ENCODE results near the gene FNIP1. TPM values are rescaled to one million over a fixed set of nuclear protein-coding genes. Genes with fewer than 3 reads are reported as not detected.
"Not testable (repeated sequence)": the region's sequence is repeated elsewhere in the genome, so short reads cannot be mapped to it uniquely, and the experiment has no call there.

Gene FNIP1
- total RNA-seq, 1 donor from 2014 or later: 14.4 TPM

DNA sequence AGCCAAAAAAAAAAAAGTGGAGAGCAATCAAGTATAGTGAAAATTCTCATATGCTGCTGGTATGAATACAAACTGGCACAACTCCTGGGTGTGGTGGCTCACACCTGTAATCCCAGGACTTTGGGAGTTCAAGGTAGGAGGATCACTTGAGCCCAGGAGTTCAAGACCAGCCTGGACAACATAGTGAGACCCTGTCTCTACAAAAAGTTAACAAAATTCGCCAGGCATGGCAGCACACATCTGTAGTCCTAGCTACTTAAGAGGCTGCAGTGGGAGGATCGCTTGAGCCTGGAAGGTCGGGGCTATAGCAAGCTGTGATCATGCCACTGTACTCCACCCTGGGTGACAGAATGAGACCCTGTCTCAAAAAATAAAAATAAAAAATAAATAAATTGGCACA is 51.7 kb downstream of the FNIP1 start:
- DNase-seq (ENCODE audit: low read depth): no peak
- TF ChIP-seq, protein P1, sequence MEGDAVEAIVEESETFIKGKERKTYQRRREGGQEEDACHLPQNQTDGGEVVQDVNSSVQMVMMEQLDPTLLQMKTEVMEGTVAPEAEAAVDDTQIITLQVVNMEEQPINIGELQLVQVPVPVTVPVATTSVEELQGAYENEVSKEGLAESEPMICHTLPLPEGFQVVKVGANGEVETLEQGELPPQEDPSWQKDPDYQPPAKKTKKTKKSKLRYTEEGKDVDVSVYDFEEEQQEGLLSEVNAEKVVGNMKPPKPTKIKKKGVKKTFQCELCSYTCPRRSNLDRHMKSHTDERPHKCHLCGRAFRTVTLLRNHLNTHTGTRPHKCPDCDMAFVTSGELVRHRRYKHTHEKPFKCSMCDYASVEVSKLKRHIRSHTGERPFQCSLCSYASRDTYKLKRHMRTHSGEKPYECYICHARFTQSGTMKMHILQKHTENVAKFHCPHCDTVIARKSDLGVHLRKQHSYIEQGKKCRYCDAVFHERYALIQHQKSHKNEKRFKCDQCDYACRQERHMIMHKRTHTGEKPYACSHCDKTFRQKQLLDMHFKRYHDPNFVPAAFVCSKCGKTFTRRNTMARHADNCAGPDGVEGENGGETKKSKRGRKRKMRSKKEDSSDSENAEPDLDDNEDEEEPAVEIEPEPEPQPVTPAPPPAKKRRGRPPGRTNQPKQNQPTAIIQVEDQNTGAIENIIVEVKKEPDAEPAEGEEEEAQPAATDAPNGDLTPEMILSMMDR (conservative IDR thresholded peaks at IDR 0.05; ENCODE audit: low read depth, low read length): no peak
- H3K4me3 ChIP-seq (ENCODE audit: low read depth, low read length): no peak overlapping the region

DNA sequence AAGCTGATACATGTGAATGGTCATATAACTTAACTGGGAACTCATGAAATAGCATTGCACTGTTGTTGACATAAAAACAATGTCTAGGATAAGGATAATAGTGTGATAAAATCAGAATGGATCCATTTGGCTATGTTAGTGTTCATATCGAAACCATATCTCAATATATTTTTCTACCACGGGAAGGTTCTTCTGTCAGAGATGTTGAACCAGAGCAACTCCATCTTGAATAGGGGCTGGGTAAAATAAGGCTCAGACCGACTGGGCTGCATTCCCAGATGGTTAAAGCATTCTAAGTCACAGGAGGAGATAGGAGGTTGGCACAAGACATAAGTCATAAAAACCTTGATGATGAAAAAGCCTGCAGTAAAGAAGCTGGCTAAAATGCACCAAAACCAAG is 56.3 kb downstream of the FNIP1 start:
- no peak overlapping the region for H3K4me3 ChIP-seq (ENCODE audit: low read depth, low read length)
- DNase-seq (ENCODE audit: low read depth): no peak
- TF ChIP-seq, protein P1 (conservative IDR thresholded peaks at IDR 0.05; ENCODE audit: low read depth, low read length): no peak

DNA sequence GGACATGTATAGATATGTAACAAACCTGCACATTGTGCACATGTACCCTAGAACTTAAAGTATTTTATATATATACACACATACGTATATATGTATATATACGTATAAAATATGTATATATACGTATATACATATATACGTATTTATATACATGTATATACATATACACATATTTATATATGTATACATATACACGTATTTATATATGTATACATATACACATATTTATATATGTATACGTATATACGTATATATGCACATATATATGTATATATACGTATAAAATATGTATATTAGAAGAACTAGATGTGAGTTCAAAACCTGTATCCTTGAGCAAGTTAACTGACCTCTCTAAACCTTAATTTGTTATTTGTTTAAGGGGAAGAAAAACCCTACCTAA is 61.4 kb downstream of the FNIP1 start:
- DNase-seq (ENCODE audit: low read depth): no peak
- TF ChIP-seq, protein P1 (conservative IDR thresholded peaks at IDR 0.05; ENCODE audit: low read depth, low read length): no peak
- H3K4me3 ChIP-seq (ENCODE audit: low read depth, low read length): no peak overlapping the region

DNA sequence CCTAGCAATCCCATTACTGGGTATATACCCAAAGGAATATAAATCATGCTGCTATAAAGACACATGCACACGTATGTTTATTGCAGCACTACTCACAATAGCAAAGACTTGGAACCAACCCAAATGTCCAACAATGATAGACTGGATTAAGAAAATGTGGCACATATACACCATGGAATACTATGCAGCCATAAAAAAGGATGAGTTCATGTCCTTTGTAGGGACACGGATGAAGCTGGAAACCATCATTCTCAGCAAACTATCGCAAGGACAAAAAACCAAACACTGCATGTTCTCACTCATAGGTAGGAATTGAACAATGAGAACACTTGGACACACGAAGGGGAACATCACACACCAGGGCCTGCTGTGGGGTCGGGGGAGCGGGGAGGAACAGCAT is 61.9 kb downstream of the FNIP1 start:
- not testable (repeated sequence) for H3K4me3 ChIP-seq (ENCODE audit: low read depth, low read length); DNase-seq (ENCODE audit: low read depth)

DNA sequence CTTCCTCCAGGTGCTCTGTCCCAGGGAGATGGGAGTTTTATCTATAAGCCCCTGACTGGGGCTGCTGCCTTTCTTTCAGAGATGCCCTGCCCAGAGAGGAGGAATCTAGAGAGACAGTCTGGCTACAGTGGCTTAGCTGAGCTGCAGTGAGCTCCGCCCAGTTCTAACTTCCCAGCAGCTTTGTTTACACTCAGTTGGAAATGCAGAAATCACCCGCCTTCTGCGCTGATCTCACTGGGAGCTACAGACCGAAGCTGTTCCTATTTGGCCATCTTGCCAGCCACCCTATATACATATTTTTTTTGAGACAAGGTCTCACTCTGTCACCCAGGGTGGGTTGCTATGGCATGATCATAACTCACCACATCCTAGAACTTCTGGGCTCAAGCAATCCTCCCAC is 67.5 kb downstream of the FNIP1 start:
- DNase-seq (ENCODE audit: low read depth): not testable (repeated sequence)

DNA sequence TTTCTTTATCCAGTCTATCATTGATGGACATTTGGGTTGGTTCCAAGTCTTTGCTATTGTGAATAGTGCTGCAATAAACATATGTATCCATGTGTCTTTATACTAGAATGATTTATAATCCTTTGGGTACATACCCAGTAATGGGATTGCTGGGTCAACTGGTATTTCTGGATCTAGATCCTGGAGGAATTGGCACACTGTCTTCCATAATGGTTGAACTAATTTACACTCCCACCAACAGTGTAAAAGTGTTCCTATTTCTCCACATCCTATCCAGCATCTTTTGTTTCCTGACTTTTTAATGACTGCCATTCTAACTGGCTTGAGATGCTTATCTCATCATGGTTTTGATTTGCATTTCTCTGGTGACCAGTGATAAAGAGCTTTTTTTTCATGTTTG is 72.7 kb downstream of the FNIP1 start:
- H3K4me3 ChIP-seq (ENCODE audit: low read depth, low read length); DNase-seq (ENCODE audit: low read depth): not testable (repeated sequence)

More for the DNA sequence above, 67.5 kb downstream of the FNIP1 start:
- H3K4me3 ChIP-seq (ENCODE audit: low read depth, low read length): not testable (repeated sequence)

DNA sequence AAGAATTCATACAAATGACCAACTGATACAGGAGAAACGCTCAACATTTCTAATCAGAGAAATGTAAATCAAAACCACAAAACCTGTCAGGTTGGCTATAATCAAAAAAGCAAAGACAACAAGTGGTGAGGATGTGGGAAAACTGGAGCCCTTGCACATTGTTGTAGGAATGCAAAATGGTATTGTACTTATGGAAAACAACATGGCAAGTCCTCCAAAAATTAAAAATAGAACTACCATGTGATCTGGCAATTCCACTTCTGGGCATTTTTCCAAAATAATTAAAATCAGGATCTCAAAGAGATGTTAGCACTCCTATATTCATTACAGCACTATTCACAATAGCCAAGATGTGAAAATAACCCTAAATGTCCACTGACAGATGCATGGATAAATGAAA is 76.1 kb downstream of the FNIP1 start:
- no peak for DNase-seq (ENCODE audit: low read depth)
- no peak overlapping the region for H3K4me3 ChIP-seq (ENCODE audit: low read depth, low read length)
- TF ChIP-seq, protein P1 (conservative IDR thresholded peaks at IDR 0.05; ENCODE audit: low read depth, low read length): no peak

DNA sequence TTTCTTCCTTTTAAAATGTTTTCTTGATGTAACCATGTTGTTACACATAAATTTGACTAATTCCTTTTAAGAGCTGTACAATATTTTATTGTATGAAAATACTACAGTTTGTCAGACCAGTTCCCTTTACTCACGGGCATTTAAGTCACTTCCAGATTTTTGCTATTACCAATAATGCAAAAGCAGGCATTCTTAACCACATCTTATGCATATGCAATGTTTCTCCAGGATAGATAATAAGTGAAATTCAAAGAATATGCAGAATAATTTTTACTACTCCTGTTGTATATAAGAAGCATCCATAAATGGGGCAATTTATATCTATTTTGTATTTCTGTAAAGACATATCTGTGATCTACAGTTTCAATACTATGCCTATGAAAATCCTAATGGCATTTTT is 77.3 kb downstream of the FNIP1 start:
- no peak for DNase-seq (ENCODE audit: low read depth)
- TF ChIP-seq, protein P1 (conservative IDR thresholded peaks at IDR 0.05; ENCODE audit: low read depth, low read length): no peak
- H3K4me3 ChIP-seq (ENCODE audit: low read depth, low read length): no peak overlapping the region

DNA sequence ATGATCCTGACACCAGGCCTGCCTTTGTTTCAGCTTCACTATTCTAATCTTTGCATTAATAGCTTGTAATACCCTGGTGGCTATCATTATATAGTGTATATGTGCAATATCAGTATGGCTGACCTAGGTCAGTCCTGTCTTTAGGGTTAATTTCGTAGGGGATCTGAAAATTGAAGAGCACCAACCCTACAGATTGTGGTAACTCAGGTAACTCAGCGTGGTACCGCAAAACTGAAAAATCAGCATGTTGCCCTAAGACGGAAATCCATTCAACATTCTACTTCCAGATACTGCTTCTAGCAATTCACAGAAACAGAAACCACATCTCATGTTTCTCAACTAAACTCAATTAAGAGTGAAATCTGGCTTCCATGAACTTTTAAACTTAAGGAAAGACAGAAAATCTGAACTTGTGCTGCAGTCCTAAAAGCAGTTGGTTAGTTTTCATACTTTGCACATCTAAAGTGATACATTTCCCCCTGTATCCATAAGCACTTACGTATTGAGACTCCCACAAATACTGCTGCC is 78.3 kb downstream of the FNIP1 start:
- no peak for DNase-seq (ENCODE audit: low read depth)
- TF ChIP-seq, protein P1 (conservative IDR thresholded peaks at IDR 0.05; ENCODE audit: low read depth, low read length): no peak
- H3K4me3 ChIP-seq (ENCODE audit: low read depth, low read length): no peak overlapping the region

DNA sequence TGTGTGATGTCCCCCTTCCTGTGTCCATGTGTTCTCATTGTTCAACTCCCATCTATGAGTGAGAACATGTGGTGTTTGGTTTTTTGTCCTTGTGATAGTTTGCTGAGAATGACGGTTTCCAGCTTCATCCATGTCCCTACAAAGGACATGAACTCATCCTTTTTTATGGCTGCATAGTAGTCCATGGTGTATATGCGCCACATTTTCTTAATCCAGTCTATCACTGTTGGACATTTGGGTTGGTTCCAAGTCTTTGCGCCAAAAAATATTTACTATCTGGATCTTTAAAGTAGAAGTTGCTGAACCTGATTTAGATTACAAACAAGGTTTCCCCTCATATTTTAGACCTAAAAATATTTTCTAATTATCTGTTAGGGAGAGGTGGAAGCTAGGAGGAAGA is 79.7 kb downstream of the FNIP1 start:
- not testable (repeated sequence) for DNase-seq (ENCODE audit: low read depth); H3K4me3 ChIP-seq (ENCODE audit: low read depth, low read length)
